Gastroesophageal sphincter (tissue), 3 donors: ENCODE measurements around the gene ATP5F1D.

Experiments used
- CTCF ChIP-seq, 4 experiments: fragments of 200-600 bp in 2 of 4; fragments of 450-650 bp in 2 of 4; sonication (generic) in 1 of 4; IDR thresholded peaks; one replicate each; pipeline ENCODE4 v1.5.1; 2017 to 2019; ENCODE audit warnings: antibody characterized with exemption in 4 of 4, mild to moderate bottlenecking in 2 of 4, moderate library complexity in 2 of 4
- POLR2A ChIP-seq, 2 donors: fragments of 450-650 bp; IDR thresholded peaks; one replicate each; pipeline ENCODE4 v1.6.1; 2017; ENCODE audit warnings: antibody characterized with exemption in 2 of 2, mild to moderate bottlenecking in 2 of 2, moderate library complexity in 1 of 2
- POLR2AphosphoS5 ChIP-seq: sonication (generic); formaldehyde crosslinking; IDR thresholded peaks from one replicate; pipeline ENCODE4 v1.6.1; 2017; ENCODE audit warnings: antibody characterized with exemption

GRCh38 chr19:1234955-1235380 lies 6.6 kb upstream of the ATP5F1D start:
- TF ChIP-seq CTCF (IDR thresholded peaks at IDR 0.05) (no peak), POLR2A (IDR thresholded peaks at IDR 0.05) (no peak), POLR2AphosphoS5 (no peak)
